Breast epithelium (tissue), 4 donors: Measurements from ENCODE around the gene DOC2B. TPM values are rescaled to one million over a fixed set of nuclear protein-coding genes. Genes with fewer than 3 reads are reported as not detected.

Experiments used
- DNase-seq, 2 donors: peaks; one replicate each; pipeline ENCODE4 v3.0.0-alpha.2; 2019; ENCODE audit warnings: low spot score in 2 of 2
- H3K27ac ChIP-seq, 2 donors: fragments of 200-600 bp; sonication (generic) in 1 of 2; one replicate each; pipeline ENCODE4 v1.5.1; 2016 to 2019; ENCODE audit warnings: mild to moderate bottlenecking in 1 of 2
- H3K27me3 ChIP-seq, 2 donors: fragments of 200-600 bp; sonication (generic) in 1 of 2; one replicate each; pipeline versions ENCODE4 v1.5.1 to v1.6.0; 2017 to 2019; ENCODE audit warnings: control low read depth in 1 of 2, mild to moderate bottlenecking in 1 of 2
- H3K36me3 ChIP-seq: fragments of 200-600 bp; one replicate; pipeline ENCODE4 v1.5.1; 2019
- H3K4me1 ChIP-seq, 2 donors: fragments of 200-600 bp; sonication (generic); one replicate each; pipeline ENCODE4 v1.5.1; 2016 to 2019; ENCODE audit warnings: control low read depth in 1 of 2
- H3K4me3 ChIP-seq, 3 donors: fragments of 200-600 bp; sonication (generic); 1 replicate in 2 of 3; 2 replicates in 1 of 3; pipeline ENCODE4 v1.5.1; 2016 to 2019; ENCODE audit warnings: mild to moderate bottlenecking in 3 of 3, moderate library complexity in 2 of 3
- H3K9me3 ChIP-seq, 2 donors: fragments of 200-600 bp; sonication (generic) in 1 of 2; one replicate each; pipeline ENCODE4 v1.5.1; 2016 to 2019; ENCODE audit warnings: control low read depth in 1 of 2
- CTCF ChIP-seq, 3 donors: fragments of 450-650 bp; IDR thresholded peaks; one replicate each; pipeline ENCODE4 v1.5.1; 2016 to 2017; ENCODE audit warnings: antibody characterized with exemption in 3 of 3, mild to moderate bottlenecking in 3 of 3, moderate library complexity in 3 of 3
- POLR2A ChIP-seq: fragments of 450-650 bp; IDR thresholded peaks from one replicate; pipeline ENCODE4 v1.6.1; 2016; ENCODE audit warnings: antibody characterized with exemption, mild to moderate bottlenecking, moderate library complexity
- POLR2AphosphoS5 ChIP-seq, 3 donors: sonication (generic); formaldehyde crosslinking; IDR thresholded peaks; one replicate each; pipeline ENCODE4 v1.6.1; 2017; ENCODE audit warnings: antibody characterized with exemption in 3 of 3
- intact Hi-C: fragments of 100-400 bp; cut with DNase I; formaldehyde crosslinking; loops from one replicate; pipeline ENCODE4 v1.15.1; 2023; ENCODE audit warnings: low total_unique reads
- total RNA-seq, 3 donors: library from RNA; depleted of rRNA; stranded (reverse); fragments of >200 nt; gene quantifications; one replicate each; pipeline ENCODE4 v1.1.0, GENCODE V29; 2016

The DOC2B gene
- total RNA-seq, 3 donors from 2014 or later, result 5.9 to 22.9 (median 6.7) TPM

- DNase-seq, result no peak
- no peak for TF ChIP-seq POLR2A
- TF ChIP-seq POLR2AphosphoS5 (IDR thresholded peaks at IDR 0.05), result no peak
- TF ChIP-seq CTCF (IDR thresholded peaks at IDR 0.05), result no peak
- Histone ChIP-seq H3K9me3 (no peaks in the 10 kb centered on the region), H3K36me3 (no peaks in the 10 kb centered on the region), H3K4me3 (no peak overlapping the region), H3K27ac (no peak overlapping the region), H3K4me1 (no peaks in the 10 kb centered on the region), H3K27me3 (no peaks in the 10 kb centered on the region)
- intact Hi-C loops, result no loop called here
Observed at GRCh38 chr17:160336-160735, 21.1 kb downstream of the DOC2B start.

- Histone ChIP-seq H3K4me3 (no peak overlapping the region), H3K27me3 (no peaks in the 10 kb centered on the region), H3K27ac (no peak overlapping the region), H3K36me3 (no peaks in the 10 kb centered on the region), H3K4me1 (no peaks in the 10 kb centered on the region), H3K9me3 (no peaks in the 10 kb centered on the region)
- TF ChIP-seq POLR2A, result no peak
- no peak for TF ChIP-seq POLR2AphosphoS5 (IDR thresholded peaks at IDR 0.05)
- TF ChIP-seq CTCF (IDR thresholded peaks at IDR 0.05), result no peak
- DNase-seq, result no peak
- intact Hi-C loops, result no loop called here
Observed at GRCh38 chr17:159609-160008, 21.8 kb downstream of the DOC2B start.

GRCh38 chr17:158379-158778 is 23.1 kb downstream of the DOC2B start:
- Histone ChIP-seq H3K9me3 (no peaks in the 10 kb centered on the region), H3K36me3 (no peaks in the 10 kb centered on the region), H3K4me3 (no peak overlapping the region), H3K27ac (no peak overlapping the region), H3K27me3 (no peaks in the 10 kb centered on the region), H3K4me1 (no peaks in the 10 kb centered on the region)
- no peak for DNase-seq
- TF ChIP-seq POLR2A, result no peak
- TF ChIP-seq CTCF (IDR thresholded peaks at IDR 0.05), result no peak
- TF ChIP-seq POLR2AphosphoS5 (IDR thresholded peaks at IDR 0.05), result no peak
- intact Hi-C loops, result no loop called here

- no peak for TF ChIP-seq POLR2AphosphoS5 (IDR thresholded peaks at IDR 0.05)
- no peak for TF ChIP-seq POLR2A
- TF ChIP-seq CTCF (IDR thresholded peaks at IDR 0.05), result no peak
- no peaks in the 10 kb centered on the region for H3K36me3 ChIP-seq
- DNase-seq, result no peak
- H3K9me3 ChIP-seq, result no peaks in the 10 kb centered on the region
- H3K27ac ChIP-seq, result no peak overlapping the region
- no peak overlapping the region for H3K4me3 ChIP-seq
- H3K27me3 ChIP-seq, result no peaks in the 10 kb centered on the region
- H3K4me1 ChIP-seq, result no peaks in the 10 kb centered on the region
- intact Hi-C loops, result no loop called here
Observed at GRCh38 chr17:157901-158300, 23.5 kb downstream of the DOC2B start.

- no peaks in the 10 kb centered on the region for H3K9me3 ChIP-seq
- H3K27me3 ChIP-seq, result no peaks in the 10 kb centered on the region
- H3K27ac ChIP-seq, result no peak overlapping the region
- no peaks in the 10 kb centered on the region for H3K36me3 ChIP-seq
- no peaks in the 10 kb centered on the region for H3K4me1 ChIP-seq
- intact Hi-C loops, result no loop called here
- no peak overlapping the region for H3K4me3 ChIP-seq
- TF ChIP-seq CTCF (IDR thresholded peaks at IDR 0.05) (no peak), POLR2A (no peak), POLR2AphosphoS5 (IDR thresholded peaks at IDR 0.05) (no peak)
- DNase-seq, result no peak
Observed at GRCh38 chr17:156946-157345, 24.5 kb downstream of the DOC2B start.
